HG02973 (cell line): Measurements from ENCODE around the gene LIPM.

ENCODE experiments used
- ATAC-seq: cut with Tn5 transposase; IDR thresholded peaks from one replicate; pipeline ENCODE4 v1.9.1; 2021; ENCODE audit warnings: moderate library complexity; ENCODE audit not compliant: unreplicated experiment

The LIPM gene, protein sequence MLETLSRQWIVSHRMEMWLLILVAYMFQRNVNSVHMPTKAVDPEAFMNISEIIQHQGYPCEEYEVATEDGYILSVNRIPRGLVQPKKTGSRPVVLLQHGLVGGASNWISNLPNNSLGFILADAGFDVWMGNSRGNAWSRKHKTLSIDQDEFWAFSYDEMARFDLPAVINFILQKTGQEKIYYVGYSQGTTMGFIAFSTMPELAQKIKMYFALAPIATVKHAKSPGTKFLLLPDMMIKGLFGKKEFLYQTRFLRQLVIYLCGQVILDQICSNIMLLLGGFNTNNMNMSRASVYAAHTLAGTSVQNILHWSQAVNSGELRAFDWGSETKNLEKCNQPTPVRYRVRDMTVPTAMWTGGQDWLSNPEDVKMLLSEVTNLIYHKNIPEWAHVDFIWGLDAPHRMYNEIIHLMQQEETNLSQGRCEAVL

DNA sequence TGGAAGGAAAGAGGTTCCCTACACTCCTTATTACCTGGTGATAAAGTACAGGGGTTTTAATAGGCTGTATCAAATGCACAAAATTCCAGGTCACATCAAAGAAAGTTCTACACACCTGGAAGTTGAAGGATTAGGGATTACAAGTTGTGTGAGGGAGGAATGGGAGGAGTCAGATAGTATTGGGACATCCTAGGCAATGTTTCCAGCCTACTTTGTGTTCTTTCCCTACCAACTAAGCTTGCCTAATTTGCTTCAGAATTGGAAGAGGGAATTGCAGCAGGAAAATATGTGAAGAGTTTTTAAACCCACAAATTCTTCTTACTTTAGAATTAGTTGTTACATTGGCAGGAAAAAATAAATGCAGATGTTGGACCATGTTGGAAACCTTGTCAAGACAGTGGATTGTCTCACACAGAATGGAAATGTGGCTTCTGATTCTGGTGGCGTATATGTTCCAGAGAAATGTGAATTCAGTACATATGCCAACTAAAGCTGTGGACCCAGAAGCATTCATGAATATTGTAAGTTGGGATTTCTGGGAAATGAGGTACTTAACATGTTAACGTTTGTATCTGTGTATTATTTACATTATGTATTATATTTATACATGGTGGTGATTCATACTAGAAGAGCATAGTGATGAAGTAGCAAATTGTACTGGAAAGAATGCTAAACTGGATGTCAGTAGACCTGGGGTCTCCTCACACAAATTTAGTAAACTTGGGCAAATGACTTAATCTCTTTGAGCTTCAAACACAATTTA is at the start of gene LIPM:
Gene LIPM, plus strand, starts transcription at position 208 of the 763 bp plus-strand sequence. Its CDS starts 167 bp downstream, at position 375.
- ATAC-seq: no peak

GRCh38 chr10:88754287-88754686 is 48.2 kb upstream of the LIPM start:
- no peak for ATAC-seq

GRCh38 chr10:88755753-88756152 is 46.8 kb upstream of the LIPM start:
- no peak for ATAC-seq

- ATAC-seq: no peak
These were observed 45.9 kb upstream of the LIPM start for GRCh38 chr10:88756660-88757059.

- ATAC-seq: no peak
These were observed 43.0 kb upstream of the LIPM start, which contains the start of gene LIPN for GRCh38 chr10:88759366-88760101. LIPN (plus strand) TSS chr10:88760020; CDS start chr10:88761406, 1,386 bp downstream.

- no peak for ATAC-seq
These were observed 39.6 kb upstream of the LIPM start for GRCh38 chr10:88762906-88763305.

DNA sequence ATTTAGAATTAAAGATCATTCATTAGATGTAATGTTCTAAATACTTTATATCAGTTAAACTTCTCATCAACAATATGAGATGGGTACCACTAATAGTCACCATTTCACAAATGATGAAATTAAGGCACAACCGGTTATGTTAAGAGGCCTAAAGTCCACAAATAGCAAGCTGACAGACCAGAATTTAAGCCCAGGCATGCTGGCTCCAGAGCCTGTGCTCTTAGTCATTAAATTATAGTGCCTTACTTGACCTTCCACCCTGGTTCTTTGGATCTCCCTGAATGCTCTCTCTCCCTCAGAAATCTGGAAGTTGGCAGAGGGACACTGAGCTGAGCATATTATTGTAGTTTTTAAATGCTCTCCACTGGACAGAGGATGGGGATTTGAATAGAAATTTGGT is 39.1 kb upstream of the LIPM start:
- ATAC-seq: no peak

- ATAC-seq: no peak
These were observed 38.4 kb upstream of the LIPM start for GRCh38 chr10:88764110-88764509.

- ATAC-seq: no peak
These were observed 36.7 kb upstream of the LIPM start for GRCh38 chr10:88765816-88766215.

DNA sequence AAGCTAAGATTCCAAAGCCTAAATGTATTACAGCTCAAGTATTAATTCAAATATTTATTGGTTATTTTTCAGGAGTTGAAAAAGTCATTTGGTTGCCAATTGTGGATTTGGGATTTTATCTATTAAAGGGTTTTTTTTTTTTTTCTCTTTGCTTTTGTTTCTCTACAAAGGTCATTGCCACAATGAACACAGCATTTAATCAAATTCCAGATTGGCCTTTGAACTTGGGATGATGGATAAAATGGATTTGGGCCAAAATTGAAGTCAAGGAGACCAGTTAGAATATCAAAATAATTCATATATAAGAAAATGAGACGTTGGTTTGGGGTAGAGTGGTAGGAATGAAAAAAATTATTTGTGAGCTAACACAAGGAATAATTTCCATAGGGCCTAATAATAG is 33.1 kb upstream of the LIPM start:
- ATAC-seq: no peak

- no peak for ATAC-seq
These were observed 21.3 kb upstream of the LIPM start for GRCh38 chr10:88781206-88781605.

DNA sequence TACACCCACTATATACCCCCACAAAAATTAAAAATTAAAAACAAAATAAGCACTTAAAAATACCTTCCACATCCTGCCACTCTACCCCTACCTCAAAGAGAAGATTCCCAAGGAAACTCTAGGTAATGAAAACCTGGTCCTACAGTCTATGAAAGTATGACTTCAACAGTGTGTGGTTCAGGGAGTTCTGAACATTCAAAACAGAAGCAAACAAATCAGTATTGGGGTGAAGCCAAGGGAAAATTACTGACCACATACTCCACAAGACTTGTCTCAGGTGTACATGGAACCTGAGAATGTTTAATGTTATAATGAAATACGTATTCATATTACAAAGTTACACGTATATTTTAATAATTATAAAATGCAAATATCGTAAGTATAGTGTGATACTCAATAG is 20.3 kb upstream of the LIPM start:
- no peak for ATAC-seq

- no peak for ATAC-seq
These were observed 18.8 kb upstream of the LIPM start for GRCh38 chr10:88783724-88784123.

GRCh38 chr10:88786032-88786770 is 16.3 kb upstream of the LIPM start:
- no peak for ATAC-seq

GRCh38 chr10:88787463-88787862 is 15.1 kb upstream of the LIPM start:
- no peak for ATAC-seq

- no peak for ATAC-seq
These were observed 13.6 kb upstream of the LIPM start for GRCh38 chr10:88788924-88789323.

- no peak for ATAC-seq
These were observed 10.6 kb upstream of the LIPM start for GRCh38 chr10:88791924-88792323.

GRCh38 chr10:88792661-88793060 is 9.9 kb upstream of the LIPM start:
- ATAC-seq: no peak

DNA sequence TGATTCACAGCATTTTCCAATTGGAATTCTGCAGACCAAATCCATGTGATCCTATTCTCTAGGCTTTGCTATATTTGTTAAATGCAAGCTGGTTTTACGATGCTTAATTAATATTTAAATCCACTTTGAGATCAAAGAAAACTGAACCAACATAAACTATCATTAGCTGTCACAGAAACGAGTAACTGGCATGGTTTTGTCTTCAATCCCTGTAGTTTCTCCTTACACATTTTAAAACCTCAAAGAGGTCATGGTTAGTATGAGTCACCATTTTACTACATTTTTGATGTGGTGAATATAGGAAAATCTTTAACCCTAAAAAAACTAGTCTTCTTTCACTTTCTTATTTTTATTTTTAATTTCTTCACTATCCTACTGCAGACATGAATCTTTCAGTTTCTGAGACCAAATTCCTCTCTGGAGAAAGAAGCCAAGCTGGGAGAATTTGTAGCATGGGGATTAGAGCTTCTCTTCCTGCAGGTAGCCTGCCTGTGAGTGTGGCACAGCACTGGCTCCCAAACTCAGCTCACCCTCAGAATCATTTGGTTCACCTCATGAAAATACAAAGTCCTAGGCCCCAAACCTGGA is 8.7 kb upstream of the LIPM start:
- ATAC-seq: no peak

DNA sequence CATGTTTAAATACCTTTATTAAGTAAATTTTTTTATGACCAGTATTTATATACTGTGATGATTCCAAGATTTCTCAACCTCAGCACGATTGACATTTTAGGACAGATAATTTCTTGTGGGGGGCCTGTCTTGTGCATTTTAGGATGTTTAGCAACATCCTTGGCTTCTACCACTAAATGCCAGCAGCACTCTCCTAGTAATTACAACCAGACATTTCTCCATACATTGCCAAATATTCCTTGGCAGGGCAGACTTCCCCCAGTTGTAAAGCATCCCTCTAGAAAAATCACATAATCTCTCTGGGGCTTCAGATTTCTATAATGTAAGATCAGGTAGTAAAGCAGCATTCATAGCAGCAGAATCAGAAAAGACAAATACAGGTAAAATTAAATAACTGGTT is 7.8 kb upstream of the LIPM start:
- no peak for ATAC-seq
